ENCODE results near the gene STAG1.
"Not testable (repeated sequence)": the region's sequence is repeated elsewhere in the genome, so short reads cannot be mapped to it uniquely, and the experiment has no call there.

The STAG1 gene

GRCh38 chr3:136661282-136661681 is 90.9 kb downstream of the STAG1 start:
- H3K9me3 ChIP-seq (ENCODE audit: control insufficient read depth, insufficient read depth, low read length) = no peaks in the 10 kb centered on the region
- H3K9ac ChIP-seq (ENCODE audit: low read depth, low read length) = no peak overlapping the region
- peaks cover 13% of the 10 kb centered on the region for H3K4me1 ChIP-seq (ENCODE audit: control insufficient read depth, insufficient read depth, low read length)
- H3K27me3 ChIP-seq (ENCODE audit: control insufficient read depth, insufficient read depth, low read length) = no peaks in the 10 kb centered on the region
- no peak overlapping the region for H3K4me3 ChIP-seq (ENCODE audit: low read depth, low read length)
- no peaks in the 10 kb centered on the region for H3K36me3 ChIP-seq (ENCODE audit: control insufficient read depth, insufficient read depth, low read length)

- H3K27me3 ChIP-seq (ENCODE audit: control insufficient read depth, insufficient read depth, low read length) = no peaks in the 10 kb centered on the region
- H3K4me1 ChIP-seq (ENCODE audit: control insufficient read depth, insufficient read depth, low read length) = peaks cover 13% of the 10 kb centered on the region
- no peak overlapping the region for H3K4me3 ChIP-seq (ENCODE audit: low read depth, low read length)
- H3K9ac ChIP-seq (ENCODE audit: low read depth, low read length) = no peak overlapping the region
- H3K9me3 ChIP-seq (ENCODE audit: control insufficient read depth, insufficient read depth, low read length) = no peaks in the 10 kb centered on the region
- H3K36me3 ChIP-seq (ENCODE audit: control insufficient read depth, insufficient read depth, low read length) = no peaks in the 10 kb centered on the region
Measured at GRCh38 chr3:136658946-136659682, 93.1 kb downstream of the STAG1 start.

GRCh38 chr3:136657526-136657925 is 94.7 kb downstream of the STAG1 start:
- Histone ChIP-seq H3K9me3 (ENCODE audit: control insufficient read depth, insufficient read depth, low read length) (no peaks in the 10 kb centered on the region), H3K27me3 (ENCODE audit: control insufficient read depth, insufficient read depth, low read length) (no peaks in the 10 kb centered on the region), H3K4me1 (ENCODE audit: control insufficient read depth, insufficient read depth, low read length) (peaks cover 8% of the 10 kb centered on the region), H3K36me3 (ENCODE audit: control insufficient read depth, insufficient read depth, low read length) (no peaks in the 10 kb centered on the region), H3K4me3 (ENCODE audit: low read depth, low read length) (no peak overlapping the region), H3K9ac (ENCODE audit: low read depth, low read length) (no peak overlapping the region)

- H3K4me1 ChIP-seq (ENCODE audit: control insufficient read depth, insufficient read depth, low read length) = no peaks in the 10 kb centered on the region
- H3K36me3 ChIP-seq (ENCODE audit: control insufficient read depth, insufficient read depth, low read length) = no peaks in the 10 kb centered on the region
- no peak overlapping the region for H3K4me3 ChIP-seq (ENCODE audit: low read depth, low read length)
- H3K9me3 ChIP-seq (ENCODE audit: control insufficient read depth, insufficient read depth, low read length) = no peaks in the 10 kb centered on the region
- H3K9ac ChIP-seq (ENCODE audit: low read depth, low read length) = no peak overlapping the region
- H3K27me3 ChIP-seq (ENCODE audit: control insufficient read depth, insufficient read depth, low read length) = no peaks in the 10 kb centered on the region
Measured at GRCh38 chr3:136653628-136654027, 98.5 kb downstream of the STAG1 start.

- Histone ChIP-seq H3K36me3 (ENCODE audit: control insufficient read depth, insufficient read depth, low read length) (no peaks in the 10 kb centered on the region), H3K27me3 (ENCODE audit: control insufficient read depth, insufficient read depth, low read length) (no peaks in the 10 kb centered on the region), H3K9me3 (ENCODE audit: control insufficient read depth, insufficient read depth, low read length) (no peaks in the 10 kb centered on the region), H3K4me1 (ENCODE audit: control insufficient read depth, insufficient read depth, low read length) (no peaks in the 10 kb centered on the region), H3K9ac (ENCODE audit: low read depth, low read length) (no peak overlapping the region), H3K4me3 (ENCODE audit: low read depth, low read length) (no peak overlapping the region)
Measured at GRCh38 chr3:136651581-136651980, 100.6 kb downstream of the STAG1 start.

GRCh38 chr3:136650461-136650860 is 101.7 kb downstream of the STAG1 start:
- H3K36me3 ChIP-seq (ENCODE audit: control insufficient read depth, insufficient read depth, low read length) = no peaks in the 10 kb centered on the region
- no peaks in the 10 kb centered on the region for H3K27me3 ChIP-seq (ENCODE audit: control insufficient read depth, insufficient read depth, low read length)
- no peak overlapping the region for H3K9ac ChIP-seq (ENCODE audit: low read depth, low read length)
- H3K9me3 ChIP-seq (ENCODE audit: control insufficient read depth, insufficient read depth, low read length) = no peaks in the 10 kb centered on the region
- no peaks in the 10 kb centered on the region for H3K4me1 ChIP-seq (ENCODE audit: control insufficient read depth, insufficient read depth, low read length)
- no peak overlapping the region for H3K4me3 ChIP-seq (ENCODE audit: low read depth, low read length)

- Histone ChIP-seq H3K9me3 (ENCODE audit: control insufficient read depth, insufficient read depth, low read length) (no peaks in the 10 kb centered on the region), H3K27me3 (ENCODE audit: control insufficient read depth, insufficient read depth, low read length) (no peaks in the 10 kb centered on the region), H3K4me3 (ENCODE audit: low read depth, low read length) (no peak overlapping the region)
Measured at GRCh38 chr3:136645915-136646314, 106.3 kb downstream of the STAG1 start.

GRCh38 chr3:136644212-136644611 is 108.0 kb downstream of the STAG1 start:
- no peaks in the 10 kb centered on the region for H3K36me3 ChIP-seq (ENCODE audit: control insufficient read depth, insufficient read depth, low read length)
- H3K4me3 ChIP-seq (ENCODE audit: low read depth, low read length) = no peak overlapping the region
- no peaks in the 10 kb centered on the region for H3K9me3 ChIP-seq (ENCODE audit: control insufficient read depth, insufficient read depth, low read length)
- H3K4me1 ChIP-seq (ENCODE audit: control insufficient read depth, insufficient read depth, low read length) = no peaks in the 10 kb centered on the region
- H3K27me3 ChIP-seq (ENCODE audit: control insufficient read depth, insufficient read depth, low read length) = no peaks in the 10 kb centered on the region
- no peak overlapping the region for H3K9ac ChIP-seq (ENCODE audit: low read depth, low read length)

More at GRCh38 chr3:136645915-136646314, 106.3 kb downstream of the STAG1 start:
- H3K36me3 ChIP-seq (ENCODE audit: control insufficient read depth, insufficient read depth, low read length) = no peaks in the 10 kb centered on the region
- no peaks in the 10 kb centered on the region for H3K4me1 ChIP-seq (ENCODE audit: control insufficient read depth, insufficient read depth, low read length)
- H3K9ac ChIP-seq (ENCODE audit: low read depth, low read length) = no peak overlapping the region

- H3K9ac ChIP-seq (ENCODE audit: low read depth, low read length); H3K9me3 ChIP-seq (ENCODE audit: control insufficient read depth, insufficient read depth, low read length); H3K27me3 ChIP-seq (ENCODE audit: control insufficient read depth, insufficient read depth, low read length); H3K4me1 ChIP-seq (ENCODE audit: control insufficient read depth, insufficient read depth, low read length); H3K36me3 ChIP-seq (ENCODE audit: control insufficient read depth, insufficient read depth, low read length); H3K4me3 ChIP-seq (ENCODE audit: low read depth, low read length): not testable (repeated sequence)
Measured at GRCh38 chr3:136643380-136643779, 108.8 kb downstream of the STAG1 start.

- no peaks in the 10 kb centered on the region for H3K27me3 ChIP-seq (ENCODE audit: control insufficient read depth, insufficient read depth, low read length)
- no peaks in the 10 kb centered on the region for H3K4me1 ChIP-seq (ENCODE audit: control insufficient read depth, insufficient read depth, low read length)
- no peak overlapping the region for H3K9ac ChIP-seq (ENCODE audit: low read depth, low read length)
- H3K4me3 ChIP-seq (ENCODE audit: low read depth, low read length) = no peak overlapping the region
- H3K9me3 ChIP-seq (ENCODE audit: control insufficient read depth, insufficient read depth, low read length) = no peaks in the 10 kb centered on the region
- H3K36me3 ChIP-seq (ENCODE audit: control insufficient read depth, insufficient read depth, low read length) = no peaks in the 10 kb centered on the region
Measured at GRCh38 chr3:136642711-136643110, 109.5 kb downstream of the STAG1 start.

- Histone ChIP-seq H3K36me3 (ENCODE audit: control insufficient read depth, insufficient read depth, low read length) (no peaks in the 10 kb centered on the region), H3K27me3 (ENCODE audit: control insufficient read depth, insufficient read depth, low read length) (no peaks in the 10 kb centered on the region), H3K4me3 (ENCODE audit: low read depth, low read length) (no peak overlapping the region), H3K9ac (ENCODE audit: low read depth, low read length) (no peak overlapping the region), H3K4me1 (ENCODE audit: control insufficient read depth, insufficient read depth, low read length) (no peaks in the 10 kb centered on the region), H3K9me3 (ENCODE audit: control insufficient read depth, insufficient read depth, low read length) (no peaks in the 10 kb centered on the region)
Measured at GRCh38 chr3:136639069-136639468, 113.1 kb downstream of the STAG1 start.

GRCh38 chr3:136637176-136637575 is 115.0 kb downstream of the STAG1 start:
- Histone ChIP-seq H3K27me3 (ENCODE audit: control insufficient read depth, insufficient read depth, low read length) (no peaks in the 10 kb centered on the region), H3K4me3 (ENCODE audit: low read depth, low read length) (no peak overlapping the region), H3K9me3 (ENCODE audit: control insufficient read depth, insufficient read depth, low read length) (no peaks in the 10 kb centered on the region)

More at GRCh38 chr3:136637176-136637575, 115.0 kb downstream of the STAG1 start:
- peaks cover 1% of the 10 kb centered on the region for H3K4me1 ChIP-seq (ENCODE audit: control insufficient read depth, insufficient read depth, low read length)
- no peak overlapping the region for H3K9ac ChIP-seq (ENCODE audit: low read depth, low read length)
- H3K36me3 ChIP-seq (ENCODE audit: control insufficient read depth, insufficient read depth, low read length) = no peaks in the 10 kb centered on the region
